ENCODE measurements around the gene MTG1.
"Not testable (repeated sequence)": the region's sequence is repeated elsewhere in the genome, so short reads cannot be mapped to it uniquely, and the experiment has no call there.

Gene MTG1

DNA sequence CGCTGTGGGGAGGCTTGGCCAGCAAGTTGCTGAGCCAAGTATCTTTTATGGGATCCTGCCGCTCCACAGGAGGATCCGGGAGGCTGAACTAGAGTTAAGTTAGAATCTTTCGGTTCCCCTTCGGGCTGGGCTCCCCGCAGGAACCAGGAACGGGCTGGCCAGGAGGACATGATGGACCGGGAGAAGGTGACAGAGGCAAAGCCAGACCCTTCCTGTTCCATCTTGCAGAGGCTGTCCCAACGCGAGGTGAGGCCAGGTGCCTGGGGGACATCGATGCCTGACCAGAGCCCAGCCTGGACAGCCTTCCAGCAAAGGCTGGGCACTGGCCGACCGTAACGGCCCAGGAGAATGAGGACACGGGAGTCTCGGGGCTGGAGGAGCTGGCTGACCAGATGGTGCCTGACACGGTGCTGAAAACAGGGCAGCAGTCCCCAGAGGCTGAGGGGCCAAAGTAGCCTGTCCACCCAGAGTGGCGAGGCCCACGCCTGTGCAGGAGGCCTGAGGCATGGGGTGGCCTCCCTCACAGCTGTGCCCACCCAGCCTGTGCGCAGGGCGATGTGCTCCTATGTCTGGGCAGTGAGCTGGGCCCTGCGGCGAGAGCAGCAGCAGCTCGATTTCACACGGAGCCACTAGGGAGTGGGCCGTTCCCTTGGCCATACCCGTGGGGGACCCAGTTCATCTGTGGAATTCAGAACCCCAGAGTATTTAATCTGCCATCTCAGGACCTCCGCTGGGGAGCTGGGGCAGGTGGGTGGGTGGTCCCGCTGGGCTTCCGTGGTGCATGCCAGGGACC, 16.7 kb upstream of the MTG1 start:
- in situ Hi-C loops (cut with MboI; ENCODE audit: low sequenced_read_pairs) = no loop called here

DNA sequence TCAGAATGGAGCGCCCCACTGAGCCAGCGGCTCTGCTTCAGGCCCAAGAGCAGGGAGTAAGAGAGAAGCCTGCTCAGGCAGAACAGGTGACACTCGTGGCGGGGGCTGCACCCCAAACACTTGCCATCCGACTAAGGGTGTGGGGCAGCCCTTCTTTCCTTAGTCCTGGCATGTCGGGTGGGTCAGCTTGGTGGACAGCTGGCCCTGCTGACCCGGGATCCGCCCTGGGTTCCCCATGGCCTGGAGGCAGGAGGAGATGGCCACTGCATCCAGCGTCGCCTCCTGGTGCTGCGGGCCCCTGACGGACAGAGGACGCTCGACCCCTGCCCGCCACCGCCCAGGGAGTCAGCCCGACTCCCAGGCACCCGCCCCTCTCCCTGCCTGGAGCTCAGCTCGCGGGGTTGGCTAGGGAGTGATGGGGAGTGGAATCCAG, 16.1 kb upstream of the MTG1 start:
- in situ Hi-C loops (cut with MboI; ENCODE audit: low sequenced_read_pairs) = no loop called here

DNA sequence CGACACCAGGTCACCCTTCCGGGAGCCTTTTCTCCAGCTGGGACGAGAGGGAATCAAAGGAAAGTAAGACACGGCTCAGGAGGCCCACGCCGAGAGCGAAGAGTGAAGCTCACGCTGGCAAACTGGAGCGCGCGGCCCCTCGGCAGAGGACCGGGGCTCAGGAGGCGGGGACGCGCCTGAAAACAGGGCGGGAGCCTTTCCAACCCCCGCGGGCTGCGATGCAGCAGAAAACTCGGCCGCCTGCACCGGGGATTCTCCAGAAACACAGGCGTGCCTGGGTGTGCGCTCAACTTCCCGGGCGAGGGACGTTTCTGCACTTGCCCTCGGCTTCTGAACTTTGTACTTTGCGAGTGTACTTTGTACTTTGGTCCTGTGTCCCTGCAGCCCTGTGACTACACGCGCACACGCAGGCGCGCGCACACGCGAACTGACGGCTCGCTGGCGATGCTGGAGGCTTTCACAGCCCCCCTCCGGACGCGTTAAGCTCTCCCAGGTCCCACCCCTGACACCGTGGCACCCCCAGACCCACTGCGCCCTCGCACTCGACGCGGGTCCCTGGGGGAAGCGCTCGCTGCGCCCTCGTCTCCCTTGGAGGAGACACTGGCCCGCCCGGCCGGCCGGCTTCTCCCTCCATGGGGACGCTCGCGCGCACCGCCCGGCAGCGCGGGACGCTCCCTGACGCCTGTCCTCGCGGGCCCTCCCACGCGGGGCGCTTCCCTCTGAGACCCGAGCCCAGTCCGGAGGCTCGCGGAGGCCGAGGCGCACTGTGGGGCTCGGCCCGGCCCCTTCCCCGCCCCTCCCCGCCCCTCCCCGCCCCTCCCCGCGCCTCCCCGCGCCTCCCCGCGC, 15.5 kb upstream of the MTG1 start:
- in situ Hi-C loops (cut with MboI; ENCODE audit: low sequenced_read_pairs) = no loop called here

DNA sequence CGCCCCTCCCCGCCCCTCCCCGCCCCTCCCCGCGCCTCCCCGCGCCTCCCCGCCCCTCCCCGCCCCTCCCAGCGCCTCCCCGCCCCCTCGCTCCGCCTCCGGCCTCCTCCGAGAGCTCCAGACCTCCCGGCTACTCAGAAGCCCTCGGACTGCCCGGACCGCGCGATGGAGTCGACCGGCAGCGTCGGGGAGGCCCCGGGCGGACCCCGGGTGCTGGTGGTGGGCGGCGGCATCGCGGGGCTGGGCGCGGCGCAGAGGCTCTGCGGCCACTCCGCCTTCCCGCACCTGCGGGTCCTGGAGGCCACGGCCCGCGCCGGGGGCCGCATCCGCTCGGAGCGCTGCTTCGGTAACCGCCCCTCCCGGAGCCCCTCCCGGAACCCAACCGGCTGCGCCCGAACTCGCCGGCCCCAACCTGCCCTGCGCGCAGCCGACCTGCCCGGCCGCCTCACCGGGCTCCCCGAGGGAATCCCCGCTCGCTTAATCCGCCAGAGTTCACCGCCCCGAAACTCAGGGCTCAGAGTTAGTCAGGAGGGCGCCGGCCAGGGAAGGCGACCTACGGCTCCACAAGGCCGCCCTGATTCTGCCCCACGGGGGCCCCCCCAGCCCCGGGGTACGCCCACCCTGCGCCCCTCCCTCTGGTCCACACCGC, 14.7 kb upstream of the MTG1 start, which contains the start of gene PAOX:
Gene PAOX (plus strand): TSS at position 111 of the 649 bp plus-strand sequence. CDS start 55 bp downstream, at position 166.
- in situ Hi-C loops (cut with MboI; ENCODE audit: low sequenced_read_pairs) = no loop called here

DNA sequence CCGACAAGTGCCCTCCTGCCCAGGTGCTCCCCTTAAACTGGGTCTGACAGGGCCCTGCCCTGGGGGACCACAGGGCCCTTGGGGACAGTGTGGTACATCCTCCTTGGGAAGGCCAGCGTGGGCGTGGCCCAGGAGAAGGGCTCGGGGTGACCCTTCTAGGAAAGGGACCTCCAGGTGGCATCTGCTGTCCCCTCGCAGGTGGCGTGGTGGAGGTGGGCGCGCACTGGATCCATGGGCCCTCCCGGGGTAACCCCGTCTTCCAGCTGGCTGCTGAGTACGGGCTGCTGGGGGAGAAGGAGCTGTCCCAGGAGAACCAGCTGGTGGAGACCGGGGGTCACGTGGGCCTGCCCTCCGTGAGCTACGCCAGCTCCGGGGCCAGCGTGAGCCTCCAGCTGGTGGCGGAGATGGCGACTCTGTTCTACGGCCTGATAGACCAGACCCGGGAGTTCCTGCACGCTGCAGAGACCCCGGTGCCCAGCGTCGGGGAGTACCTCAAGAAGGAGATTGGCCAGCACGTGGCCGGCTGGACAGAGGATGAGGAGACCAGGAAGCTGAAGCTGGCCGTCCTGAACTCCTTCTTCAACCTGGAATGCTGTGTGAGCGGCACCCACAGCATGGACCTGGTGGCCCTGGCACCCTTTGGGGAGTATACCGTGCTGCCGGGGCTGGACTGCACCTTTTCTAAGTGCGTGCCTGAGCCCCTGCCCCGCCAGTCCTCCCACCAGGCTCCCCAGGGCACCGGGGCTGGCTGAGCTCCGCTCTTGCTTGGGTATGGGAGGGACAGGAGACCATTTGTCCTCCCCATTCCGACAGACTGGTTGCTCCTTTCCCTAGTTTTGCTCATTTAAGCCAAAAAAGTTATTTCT, 13.9 kb upstream of the MTG1 start:
- in situ Hi-C loops (cut with MboI; ENCODE audit: low sequenced_read_pairs) = no loop called here

DNA sequence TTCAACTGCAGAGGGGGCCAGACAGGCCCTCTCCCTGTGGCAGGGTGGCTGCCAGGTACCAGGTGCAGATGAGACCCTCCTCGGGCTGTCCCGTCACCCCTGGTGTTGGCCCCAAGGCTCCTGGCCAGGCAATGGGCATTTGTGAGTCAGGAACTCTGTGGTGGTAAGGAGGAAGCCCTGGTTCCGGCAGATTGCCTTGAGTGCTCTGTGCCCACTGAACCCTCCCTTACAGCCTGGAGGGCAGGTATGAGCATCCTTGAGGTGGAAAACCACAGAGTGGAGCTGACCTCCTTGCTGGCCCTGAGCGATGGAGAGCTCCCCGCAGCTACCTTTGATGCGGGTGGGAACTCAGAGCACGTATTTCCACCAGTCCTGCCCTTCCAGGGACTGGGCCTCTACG, 12.9 kb upstream of the MTG1 start:
- in situ Hi-C loops (cut with MboI; ENCODE audit: low sequenced_read_pairs) = no loop called here

DNA sequence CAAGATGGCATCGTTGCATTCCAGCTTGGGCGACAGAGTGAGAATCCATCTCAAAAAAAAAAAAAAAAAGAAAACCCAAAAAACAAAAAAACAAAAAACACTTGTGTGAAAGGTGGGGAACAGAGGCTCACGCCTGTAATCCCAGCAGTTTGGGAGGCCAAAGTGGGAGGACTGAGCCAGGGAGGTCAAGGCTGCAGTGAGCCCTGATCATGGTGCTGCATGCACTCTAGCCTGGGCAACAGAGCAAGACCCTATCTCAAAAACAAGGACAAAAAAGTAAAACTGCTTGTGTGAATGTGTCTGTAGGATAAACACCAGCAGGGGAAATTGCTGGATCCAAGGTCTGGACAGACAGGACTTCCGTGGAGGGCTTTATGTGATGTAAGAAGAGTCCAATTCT, 10.4 kb upstream of the MTG1 start:
- in situ Hi-C loops (cut with MboI; ENCODE audit: low sequenced_read_pairs) = no loop called here

DNA sequence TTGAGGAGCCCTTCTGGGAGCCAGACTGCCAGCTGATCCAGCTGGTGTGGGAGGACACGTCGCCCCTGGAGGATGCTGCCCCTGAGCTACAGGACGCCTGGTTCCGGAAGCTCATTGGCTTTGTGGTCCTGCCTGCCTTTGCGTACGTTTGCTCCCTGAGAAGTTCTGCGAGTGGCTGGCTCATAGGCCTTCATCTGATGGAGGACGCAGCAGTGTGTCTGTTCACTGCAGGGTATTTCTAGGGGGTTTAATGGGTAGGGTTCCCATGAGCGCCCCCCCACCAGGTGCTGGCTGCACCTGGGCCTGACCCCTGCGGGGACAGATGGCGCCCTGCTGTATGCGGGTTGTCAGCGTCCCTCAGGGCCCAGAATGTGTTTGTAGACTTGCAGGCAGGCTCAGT, 9.9 kb upstream of the MTG1 start:
- in situ Hi-C loops (cut with MboI; ENCODE audit: low sequenced_read_pairs) = no loop called here

DNA sequence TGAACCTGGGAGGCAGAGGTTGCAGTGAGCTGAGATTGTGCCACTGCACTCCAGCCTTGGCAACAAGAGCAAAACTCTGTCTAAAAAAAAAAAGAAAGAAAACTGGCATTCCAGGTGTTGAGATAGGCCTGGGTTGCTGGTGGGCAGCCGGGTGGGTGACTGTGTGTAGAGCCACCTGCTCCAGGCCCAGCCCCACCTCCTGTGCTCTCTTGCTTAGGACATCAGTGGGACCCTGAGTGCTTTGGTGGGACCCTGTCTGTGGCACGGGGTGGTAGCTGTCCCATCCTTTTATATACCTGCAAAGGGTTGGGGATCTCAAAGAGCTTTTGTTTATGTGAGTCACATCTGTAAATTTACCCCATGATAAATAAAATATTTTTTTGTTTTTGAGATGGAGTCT, 8.7 kb upstream of the MTG1 start:
- in situ Hi-C loops (cut with MboI; ENCODE audit: low sequenced_read_pairs) = no loop called here

DNA sequence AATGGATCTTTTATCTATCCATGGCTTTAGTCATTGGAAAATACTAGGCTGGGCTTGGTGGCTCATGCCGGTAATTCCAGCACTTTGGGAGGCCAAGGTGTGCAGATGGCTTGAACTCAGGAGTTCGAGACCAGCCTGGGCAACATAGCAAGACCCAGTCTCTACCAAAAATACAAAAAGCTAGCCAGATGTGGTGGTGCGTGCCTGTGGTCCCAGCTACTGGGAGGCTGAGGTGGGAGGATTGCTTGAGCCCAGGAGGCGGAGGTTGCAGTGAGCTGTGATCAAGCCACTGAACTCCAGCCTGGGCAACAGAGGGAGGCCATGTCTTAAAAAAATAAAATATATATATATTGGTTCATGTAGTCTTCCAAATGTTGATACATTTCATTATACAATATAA, 7.0 kb upstream of the MTG1 start:
- in situ Hi-C loops (cut with MboI; ENCODE audit: low sequenced_read_pairs) = not testable (repeated sequence)

DNA sequence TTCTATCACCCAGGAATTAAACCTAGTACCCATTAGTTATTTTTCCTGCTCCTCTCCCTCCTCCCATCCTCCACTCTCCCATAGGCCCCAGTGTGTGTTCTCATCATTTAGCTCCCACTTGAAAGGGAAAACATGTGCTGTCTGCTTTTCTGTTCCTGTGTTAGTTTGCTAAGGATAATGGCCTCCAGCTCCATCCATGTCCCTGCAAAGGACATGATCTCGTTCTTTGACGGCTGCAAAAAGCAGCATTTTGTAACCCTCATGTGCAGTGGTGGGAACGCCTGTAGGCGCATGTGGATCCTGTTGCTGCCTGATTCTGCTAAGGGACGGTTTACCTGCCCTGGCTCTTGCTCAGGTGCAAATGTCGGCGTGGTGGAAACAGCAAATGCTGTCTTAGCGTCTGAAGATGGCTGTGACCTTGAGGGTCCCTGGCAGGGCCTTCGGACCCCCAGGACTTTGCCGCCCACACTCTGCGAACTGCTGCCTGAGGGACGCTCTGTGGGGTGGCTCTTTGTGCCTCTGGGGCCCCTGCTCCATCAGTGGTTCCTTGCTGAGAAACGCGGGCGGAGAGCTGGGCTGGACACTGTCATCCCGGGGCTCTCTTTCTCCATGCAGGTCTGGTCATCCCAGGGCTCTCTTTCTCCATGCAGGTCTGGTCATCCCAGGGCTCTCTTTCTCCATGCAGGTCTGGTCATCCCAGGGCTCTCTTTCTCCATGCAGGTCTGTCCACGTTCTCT, 5.6 kb upstream of the MTG1 start:
- in situ Hi-C loops (cut with MboI; ENCODE audit: low sequenced_read_pairs) = no loop called here

DNA sequence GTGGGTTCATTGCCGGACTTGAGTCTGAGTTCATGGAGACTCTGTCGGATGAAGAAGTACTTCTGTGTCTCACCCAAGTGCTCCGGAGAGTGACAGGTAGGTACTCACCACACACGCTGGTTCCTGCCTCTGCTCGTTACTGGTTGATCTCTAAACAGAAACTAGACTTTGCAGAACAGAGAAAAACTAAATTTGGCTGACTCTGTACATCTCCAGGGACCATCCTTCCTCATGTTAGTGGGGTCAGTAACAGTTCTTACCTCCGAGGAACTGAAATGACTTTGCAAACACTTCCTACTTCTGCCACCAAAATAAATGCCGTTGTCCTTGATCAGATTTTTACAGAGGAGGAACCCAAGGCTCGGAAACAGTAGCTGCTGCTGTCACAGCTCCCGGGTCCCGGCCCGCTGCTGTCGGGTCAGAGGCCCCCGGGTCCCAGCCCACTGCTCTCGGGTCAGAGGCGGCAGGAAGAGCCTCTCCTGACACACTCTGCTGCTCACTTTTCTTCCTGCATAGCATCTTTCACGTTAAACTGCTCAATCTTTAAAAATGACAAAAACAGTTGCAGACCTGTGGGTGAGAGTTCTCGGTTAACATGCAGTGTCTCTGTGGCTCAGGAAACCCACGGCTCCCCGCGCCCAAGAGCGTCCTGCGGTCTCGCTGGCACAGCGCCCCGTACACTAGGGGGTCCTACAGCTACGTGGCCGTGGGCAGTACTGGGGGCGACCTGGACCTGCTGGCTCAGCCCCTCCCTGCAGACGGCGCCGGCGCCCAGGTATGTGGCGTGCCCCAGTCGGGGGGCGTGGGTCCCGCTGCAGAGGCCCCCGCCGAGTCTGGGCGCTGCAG, 4.8 kb upstream of the MTG1 start:
- in situ Hi-C loops (cut with MboI; ENCODE audit: low sequenced_read_pairs) = no loop called here

DNA sequence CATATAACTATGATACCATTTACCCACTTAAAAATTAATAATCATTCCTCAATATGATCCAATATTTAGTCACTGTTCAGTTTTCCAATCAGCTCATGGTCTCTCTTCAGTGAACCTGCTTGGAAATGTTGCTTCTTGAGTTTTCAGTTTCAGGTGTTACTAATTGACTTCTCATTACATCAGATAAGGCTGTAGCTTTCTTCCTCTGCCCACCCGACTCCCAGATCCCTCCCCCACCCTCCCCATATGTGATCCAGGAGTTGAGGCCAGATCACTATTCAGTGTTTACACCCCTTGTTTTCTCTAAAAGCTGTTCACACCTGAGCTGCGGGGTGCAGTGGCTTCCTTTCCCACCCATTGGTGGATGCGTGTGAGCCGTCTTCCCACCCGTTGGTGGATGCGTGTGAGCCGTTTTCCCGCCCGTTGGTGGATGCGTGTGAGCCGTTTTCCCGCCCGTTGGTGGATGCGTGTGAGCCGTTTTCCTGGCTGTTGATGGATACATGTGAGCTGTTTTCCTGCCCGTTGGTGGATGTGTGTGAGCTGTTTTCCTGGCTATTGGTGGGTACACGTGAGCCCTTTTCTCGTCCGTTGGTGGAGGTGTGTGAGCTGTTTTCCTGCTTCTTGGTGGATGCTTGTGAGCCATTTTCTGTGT, 3.2 kb upstream of the MTG1 start:
- in situ Hi-C loops (cut with MboI; ENCODE audit: low sequenced_read_pairs) = no loop called here

DNA sequence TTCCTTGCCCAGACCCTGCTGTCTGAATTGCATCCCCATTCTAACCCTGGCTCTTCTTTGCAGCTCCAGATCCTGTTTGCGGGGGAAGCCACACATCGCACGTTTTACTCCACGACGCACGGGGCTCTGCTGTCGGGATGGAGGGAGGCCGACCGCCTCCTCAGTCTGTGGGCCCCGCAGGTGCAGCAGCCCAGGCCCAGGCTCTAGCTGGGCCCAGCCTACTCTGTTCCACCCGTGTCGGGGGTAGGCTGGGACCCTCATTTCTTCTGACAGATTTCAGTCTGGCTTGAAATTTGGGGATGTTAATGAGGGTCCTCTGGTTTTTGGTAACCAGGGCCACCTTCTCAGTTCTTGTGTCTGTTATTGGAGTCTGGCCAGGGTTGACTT, 2.7 kb upstream of the MTG1 start:
- in situ Hi-C loops (cut with MboI; ENCODE audit: low sequenced_read_pairs) = no loop called here

DNA sequence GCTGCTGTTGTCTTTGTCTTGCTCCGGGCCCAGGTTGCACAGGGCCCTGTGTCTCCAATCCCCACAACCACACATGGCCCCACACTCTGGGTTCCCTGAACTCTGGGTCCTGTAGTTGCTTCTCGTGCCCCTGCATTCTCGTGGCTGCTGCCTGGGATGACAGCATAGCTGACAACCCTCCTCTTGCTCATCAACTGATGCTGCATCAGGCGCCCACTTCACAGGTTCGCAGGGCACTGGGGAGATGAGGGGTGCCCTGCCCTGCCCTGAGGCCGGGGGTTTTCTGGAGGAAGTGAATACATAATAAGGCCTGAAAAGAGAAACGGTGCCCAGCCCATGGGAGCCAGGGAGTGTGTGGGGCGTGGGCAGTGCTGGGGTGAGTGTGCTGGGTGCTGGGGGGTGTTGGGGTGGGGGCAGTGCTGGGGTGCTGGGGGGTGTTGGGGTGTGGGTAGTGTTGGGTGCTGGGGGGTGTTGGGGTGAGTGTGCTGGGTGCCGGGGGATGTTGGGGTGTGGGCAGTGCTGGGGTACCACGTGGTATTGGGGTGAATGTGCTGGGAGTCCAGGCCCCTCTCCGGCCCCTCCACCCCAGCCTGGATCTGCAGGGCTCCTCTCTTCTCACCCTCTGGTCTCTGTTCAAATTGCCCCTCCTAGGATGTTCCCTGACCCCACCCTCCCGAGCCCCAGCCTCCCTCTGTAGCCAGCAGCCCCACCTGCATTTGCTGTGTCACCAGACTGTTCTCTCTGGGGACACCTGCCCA, 2.0 kb upstream of the MTG1 start:
- in situ Hi-C loops (cut with MboI; ENCODE audit: low sequenced_read_pairs) = no loop called here

DNA sequence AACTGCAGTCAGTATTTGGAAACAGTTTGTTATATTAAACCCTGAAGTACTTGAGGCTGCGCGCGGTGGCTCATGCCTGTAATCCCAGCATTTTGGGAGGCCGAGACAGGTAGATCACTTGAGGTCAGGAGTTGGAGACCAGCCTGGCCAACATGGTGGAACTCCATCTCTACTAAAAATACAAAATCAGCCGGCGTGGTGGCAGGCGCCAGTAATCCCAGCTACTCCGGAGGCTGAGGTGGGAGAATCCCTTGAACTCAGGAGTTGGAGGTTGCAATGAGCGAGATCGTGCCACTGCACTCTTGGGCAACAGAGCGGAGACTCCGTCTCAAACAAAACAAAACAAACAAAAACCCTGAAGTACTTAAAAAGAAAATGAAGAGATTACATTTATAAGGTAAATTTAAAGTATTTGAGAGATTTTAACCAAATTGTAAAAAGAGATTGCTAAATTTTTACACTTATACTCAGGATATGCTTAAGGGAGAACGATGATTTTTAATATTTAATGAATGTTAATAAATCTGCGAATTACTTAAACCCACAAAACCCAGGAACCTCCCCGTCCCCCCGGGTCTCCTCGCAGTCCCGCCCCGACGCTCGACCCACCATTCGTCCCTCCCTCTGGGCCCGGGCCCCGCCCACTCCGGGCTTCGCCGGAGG, 425 bp upstream of the MTG1 start:
- in situ Hi-C loops (cut with MboI; ENCODE audit: low sequenced_read_pairs) = no loop called here

DNA sequence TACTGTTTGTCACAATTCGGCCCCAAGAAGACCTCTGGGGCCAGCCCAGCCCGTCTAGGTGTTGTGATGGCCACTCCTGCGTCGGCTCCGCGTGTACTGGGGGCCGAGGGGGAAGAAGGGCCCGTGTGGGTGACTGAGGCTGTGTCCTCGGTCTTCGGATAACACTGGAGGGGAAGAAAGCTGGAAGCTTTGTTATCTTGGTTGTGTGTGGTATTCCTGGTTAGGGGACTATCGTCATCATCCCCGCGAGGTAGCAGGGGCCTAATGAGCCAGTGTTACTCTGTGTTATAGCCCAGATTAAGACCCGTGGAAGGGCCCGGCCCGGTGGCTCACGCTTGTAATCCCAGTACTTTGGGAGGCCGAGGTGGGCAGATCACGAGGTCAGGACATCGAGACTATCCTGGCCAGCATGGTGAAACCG, 854 bp downstream of the MTG1 start:
- in situ Hi-C loops (cut with MboI; ENCODE audit: low sequenced_read_pairs) = no loop called here
